HG03442 (cell line): ENCODE results near the gene PLCB1.
"Not testable (repeated sequence)": the region's sequence is repeated elsewhere in the genome, so short reads cannot be mapped to it uniquely, and the experiment has no call there.

Experiments
- ATAC-seq: cut with Tn5 transposase; IDR thresholded peaks from one replicate; pipeline ENCODE4 v1.9.1; 2021; ENCODE audit warnings: mild to moderate bottlenecking, moderate library complexity; ENCODE audit not compliant: unreplicated experiment

PLCB1 gene

GRCh38 chr20:8131598-8132483 lies at the start of gene PLCB1:
TSS of gene PLCB1 (plus strand) at chr20:8132266. CDS start at chr20:8132652, 386 bp downstream.
- peak; percentile 69 for ATAC-seq

DNA sequence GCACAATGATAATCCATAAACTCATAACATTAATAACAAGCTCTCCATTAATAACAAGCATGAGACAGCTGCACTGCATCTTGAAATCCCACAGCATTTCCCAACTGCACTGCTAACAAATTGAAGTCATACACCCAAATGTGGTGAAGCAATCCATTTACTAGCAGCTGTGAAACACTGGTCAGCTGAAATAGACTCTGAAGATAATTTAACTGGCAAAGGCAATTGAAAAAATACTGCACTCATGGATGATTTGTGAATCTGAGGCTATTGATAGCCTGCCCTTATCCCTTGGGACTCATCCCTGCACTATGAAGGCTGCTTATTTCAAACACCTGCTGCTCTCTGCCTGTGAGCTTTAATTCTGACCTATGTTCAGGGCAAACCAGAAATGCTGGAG lies 49.1 kb upstream of the PLCB1 start:
- no peak for ATAC-seq

- no peak for ATAC-seq
These were observed 42.4 kb upstream of the PLCB1 start for GRCh38 chr20:8089668-8090067.

DNA sequence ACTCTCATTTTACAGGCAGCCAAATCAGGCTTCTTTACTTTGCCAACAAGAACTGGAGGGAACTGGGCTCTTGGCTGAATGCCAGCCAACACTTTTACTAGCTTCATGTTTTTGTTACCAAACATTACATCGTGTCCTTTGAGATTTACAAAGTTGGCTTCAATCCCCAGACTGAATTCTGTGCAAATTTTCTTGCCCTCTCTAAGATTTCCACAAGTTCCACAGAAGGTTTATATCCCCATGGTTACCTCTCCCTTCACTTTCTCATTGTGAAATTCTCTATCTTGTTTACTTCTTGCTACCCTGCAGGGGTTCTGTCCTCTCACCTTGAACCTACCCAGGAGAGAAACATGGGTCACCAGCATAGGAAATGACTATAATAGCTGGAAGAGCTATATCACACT lies 37.6 kb upstream of the PLCB1 start:
- ATAC-seq, result no peak

DNA sequence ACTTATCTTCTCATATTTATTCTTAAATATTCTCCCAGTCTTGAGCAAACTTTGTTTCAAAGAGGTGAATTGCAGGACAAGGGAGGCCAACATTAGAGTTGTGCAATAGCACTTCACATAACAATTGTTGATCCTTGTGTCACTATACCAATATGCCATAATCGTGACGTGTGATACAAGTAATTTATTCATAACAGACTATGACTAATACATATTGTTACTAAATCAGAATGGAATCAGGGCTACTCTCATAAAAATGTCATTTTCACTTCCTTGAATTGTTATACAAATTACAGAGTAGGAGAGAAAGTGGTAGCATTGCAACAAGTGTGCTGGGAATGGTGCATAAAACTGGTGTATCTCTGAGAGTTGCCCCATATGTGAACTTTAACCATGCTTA lies 37.2 kb upstream of the PLCB1 start:
- ATAC-seq, result no peak

DNA sequence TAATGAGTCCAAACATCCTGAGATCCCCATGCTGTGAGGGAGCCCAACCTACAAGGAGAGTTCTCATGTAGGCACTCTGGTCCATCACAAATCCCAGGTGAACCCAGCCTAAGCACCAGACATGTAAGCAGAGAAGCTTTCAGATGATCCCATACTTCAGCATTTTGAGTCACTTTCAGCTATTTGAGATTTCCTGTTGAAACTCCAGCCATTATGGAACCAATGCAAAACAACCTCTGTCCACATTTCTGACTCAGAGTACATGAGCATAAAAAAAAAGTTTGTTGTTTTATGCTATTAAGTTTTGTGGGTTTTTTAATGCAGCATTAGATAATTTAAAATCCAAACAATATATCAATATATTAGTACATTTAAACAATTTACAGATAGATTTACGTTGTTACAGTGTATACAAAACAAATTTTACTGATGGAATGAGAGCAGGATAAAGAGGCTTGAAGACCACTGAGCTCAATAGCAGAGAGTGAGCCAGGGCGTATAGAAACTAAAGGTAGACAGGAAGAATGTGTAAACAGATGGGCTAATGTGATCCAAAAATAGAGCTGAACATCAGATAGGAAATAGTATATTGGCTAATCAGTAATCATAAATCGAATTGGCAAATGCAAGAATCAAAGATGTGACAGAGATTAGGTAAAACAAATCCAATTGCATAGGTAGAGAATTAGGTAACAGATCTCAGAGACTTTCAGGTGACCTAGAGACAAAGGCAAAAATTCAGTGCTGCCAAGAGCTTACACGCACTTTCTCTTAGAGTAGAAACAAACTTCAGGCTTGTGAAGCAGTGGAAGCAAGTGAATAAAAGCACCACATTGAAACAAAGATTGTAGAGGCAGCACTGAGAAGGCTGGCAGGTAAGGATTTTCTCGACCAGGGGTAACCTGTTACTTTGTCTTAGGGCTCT lies 36.2 kb upstream of the PLCB1 start:
- ATAC-seq, result no peak

DNA sequence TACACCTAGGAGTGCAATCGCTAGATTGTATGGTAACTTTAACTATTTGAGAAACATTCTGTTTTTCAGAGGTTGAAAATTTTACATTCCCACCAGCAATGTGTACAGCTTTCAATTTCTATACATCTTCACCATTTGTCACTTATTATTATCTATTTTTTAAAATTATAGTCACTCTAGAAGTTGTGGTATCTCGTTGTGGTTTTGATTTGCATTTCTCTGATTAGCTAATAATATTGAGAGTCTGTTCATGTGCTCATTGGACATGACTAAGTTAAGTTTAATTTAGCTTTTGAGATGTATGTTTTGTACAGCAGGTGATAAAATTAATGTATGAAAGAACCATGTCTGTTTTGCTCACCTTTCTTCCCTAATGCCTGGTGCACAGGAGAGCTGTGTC lies 34.8 kb upstream of the PLCB1 start:
- ATAC-seq, result no peak

- no peak for ATAC-seq
These were observed 27.8 kb upstream of the PLCB1 start for GRCh38 chr20:8104252-8104651.

DNA sequence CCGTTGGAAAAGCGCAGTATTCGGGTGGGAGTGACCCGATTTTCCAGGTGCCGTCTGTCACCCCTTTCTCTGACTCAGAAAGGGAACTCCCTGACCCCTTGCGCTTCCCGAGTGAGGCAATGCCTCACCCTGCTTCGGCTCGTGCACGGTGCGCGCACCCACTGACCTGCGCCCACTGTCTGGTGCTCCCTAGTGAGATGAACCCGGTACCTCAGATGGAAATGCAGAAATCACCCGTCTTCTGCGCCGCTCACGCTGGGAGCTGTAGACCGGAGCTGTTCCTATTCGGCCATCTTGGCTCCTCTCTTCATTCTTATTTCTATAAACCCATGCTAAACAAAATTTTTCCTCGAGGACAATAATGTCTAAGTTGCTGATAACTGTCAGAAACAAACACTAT lies 17.5 kb upstream of the PLCB1 start:
- ATAC-seq, result not testable (repeated sequence)

DNA sequence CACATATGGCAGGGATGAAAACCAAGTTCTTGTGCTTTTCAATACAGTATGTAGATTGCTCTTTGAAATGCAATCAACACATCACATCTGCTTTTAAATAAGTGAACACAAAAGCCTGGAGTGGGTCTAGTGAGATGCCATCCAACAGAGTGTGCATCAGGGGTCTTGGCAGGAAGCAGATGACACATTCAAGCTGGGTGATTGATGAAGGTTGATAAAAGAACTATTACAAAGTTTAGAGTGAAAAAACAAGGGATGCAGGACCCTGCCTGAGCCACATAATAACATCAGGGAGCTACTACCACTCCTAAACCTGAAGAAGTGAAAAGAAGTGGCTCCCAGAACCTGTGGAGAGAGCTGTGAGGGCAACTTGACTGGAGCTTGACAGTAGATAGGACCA lies 16.6 kb upstream of the PLCB1 start:
- ATAC-seq, result no peak

GRCh38 chr20:8116067-8116811 lies 15.8 kb upstream of the PLCB1 start:
- no peak for ATAC-seq

GRCh38 chr20:8117636-8118035 lies 14.4 kb upstream of the PLCB1 start:
- ATAC-seq, result no peak

- no peak for ATAC-seq
These were observed 14.0 kb upstream of the PLCB1 start for GRCh38 chr20:8118039-8118438.

DNA sequence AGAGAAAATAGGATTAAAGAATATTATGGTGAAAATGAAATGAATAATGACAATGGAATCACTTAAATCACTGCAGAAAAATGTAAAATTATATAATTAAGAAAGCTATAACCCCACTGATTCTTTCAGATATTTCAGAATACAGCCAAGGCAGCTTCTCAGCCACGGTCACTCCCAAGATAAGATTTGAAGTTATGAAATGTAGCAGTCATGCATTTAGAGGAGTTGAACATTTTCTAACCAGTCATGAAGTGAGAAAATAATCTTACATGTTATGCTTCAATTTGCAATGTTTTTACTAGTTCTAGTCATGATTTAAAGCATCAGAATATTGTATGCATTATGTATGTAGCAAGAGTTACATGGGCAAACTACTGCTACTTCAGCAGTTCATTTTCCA lies 13.3 kb upstream of the PLCB1 start:
- ATAC-seq, result no peak

DNA sequence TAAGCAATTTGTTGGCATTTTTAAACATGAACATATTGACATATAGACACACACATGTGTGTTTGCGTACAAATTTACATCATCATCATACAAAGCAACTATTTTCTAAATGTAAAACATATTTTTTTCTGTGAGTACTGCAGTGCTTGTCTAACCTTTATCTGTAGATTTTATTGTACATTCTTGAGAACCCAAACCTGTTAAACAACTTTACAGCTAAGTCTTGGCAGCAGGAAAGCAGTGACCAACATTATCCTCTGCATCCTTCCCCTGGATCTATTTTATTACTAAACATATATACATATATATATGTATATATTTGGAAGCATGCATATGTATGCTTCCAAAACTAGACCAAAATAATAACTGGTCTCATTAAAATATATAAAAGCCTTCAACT lies 10.4 kb upstream of the PLCB1 start:
- ATAC-seq, result no peak

GRCh38 chr20:8124639-8125038 lies 7.4 kb upstream of the PLCB1 start:
- no peak for ATAC-seq

DNA sequence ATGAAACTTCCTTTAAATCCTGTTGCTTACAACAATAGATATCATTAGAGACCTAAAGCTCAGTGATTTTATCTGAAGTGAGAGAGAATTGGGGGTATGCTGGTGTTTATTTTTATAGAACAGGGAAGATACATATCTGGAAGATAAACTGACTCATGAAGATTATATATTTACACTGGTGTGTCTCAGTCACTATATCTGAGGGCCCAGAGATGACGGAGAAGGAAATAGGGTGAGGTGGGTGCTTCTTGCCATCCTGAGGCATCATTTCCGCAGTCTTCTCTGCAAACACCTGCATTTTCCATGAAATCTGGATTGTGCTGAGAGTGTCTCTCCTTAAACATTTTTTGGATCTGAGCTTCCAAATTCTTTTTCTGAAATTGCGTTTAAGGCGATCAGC lies 5.9 kb upstream of the PLCB1 start:
- ATAC-seq, result no peak

DNA sequence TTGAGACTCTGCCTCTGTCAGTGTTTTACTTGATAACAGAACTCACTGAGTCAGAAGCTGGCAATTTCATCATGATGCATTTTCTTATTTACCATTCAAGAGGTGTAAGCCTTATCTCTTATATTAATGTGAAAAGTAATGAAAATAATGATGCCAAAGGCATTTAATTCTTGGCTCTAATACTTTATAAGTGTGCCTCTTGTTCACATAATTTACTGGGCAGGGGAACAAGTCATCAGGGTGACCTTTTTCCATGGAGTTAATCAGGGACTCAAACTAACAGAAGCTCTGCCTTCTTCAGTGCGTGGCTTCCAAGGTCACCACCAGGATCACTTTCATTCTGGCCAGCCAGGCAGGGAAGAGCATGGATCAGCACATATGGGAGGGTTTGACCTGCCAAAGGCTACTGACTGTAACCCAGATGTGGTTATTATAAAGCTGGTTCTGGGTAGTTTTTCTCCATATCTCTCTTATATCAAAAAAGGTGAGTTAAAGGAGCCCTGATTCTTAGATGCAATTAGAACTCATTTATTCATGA lies 5.2 kb upstream of the PLCB1 start:
- ATAC-seq, result no peak

DNA sequence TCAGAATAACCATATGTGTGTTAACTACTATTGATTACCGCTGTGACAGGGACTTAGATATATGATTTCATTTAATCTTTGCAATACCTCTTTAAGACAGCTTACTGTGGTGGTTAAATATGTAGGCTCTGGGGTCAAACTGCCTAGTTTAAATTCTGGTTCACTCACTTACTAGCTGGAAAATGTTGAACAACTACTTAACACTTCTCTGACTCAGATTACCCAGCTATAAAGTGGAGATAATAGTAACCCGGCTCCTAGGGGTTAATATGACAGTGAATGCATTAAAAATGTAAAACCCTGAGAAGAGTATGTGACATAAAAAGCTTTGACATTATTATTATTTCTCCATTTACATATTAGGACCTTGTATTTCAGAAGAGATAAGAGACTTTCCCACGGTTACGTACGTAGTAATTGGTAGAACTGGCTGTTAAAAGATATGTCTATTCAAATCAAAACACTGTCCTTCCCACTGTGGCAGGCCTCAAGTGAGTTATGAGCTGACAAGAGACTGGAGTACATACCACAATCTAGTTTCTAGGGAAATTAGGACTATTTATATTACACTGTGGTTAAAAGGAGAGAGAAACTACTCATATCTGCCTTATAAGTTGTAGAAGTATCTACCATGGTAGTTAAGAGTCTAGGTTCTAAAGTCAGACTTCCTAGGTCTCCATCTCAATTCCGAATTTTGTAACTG lies 4.4 kb upstream of the PLCB1 start:
- ATAC-seq, result peak; percentile 89
